Fibroblast of the conjunctiva (primary cell): ENCODE data around the gene CNPPD1.

Source experiments
- DNase-seq: peaks from one replicate; pipeline ENCODE4 v3.0.0-alpha.2; 2010; ENCODE audit warnings: low read depth

Gene CNPPD1

DNA sequence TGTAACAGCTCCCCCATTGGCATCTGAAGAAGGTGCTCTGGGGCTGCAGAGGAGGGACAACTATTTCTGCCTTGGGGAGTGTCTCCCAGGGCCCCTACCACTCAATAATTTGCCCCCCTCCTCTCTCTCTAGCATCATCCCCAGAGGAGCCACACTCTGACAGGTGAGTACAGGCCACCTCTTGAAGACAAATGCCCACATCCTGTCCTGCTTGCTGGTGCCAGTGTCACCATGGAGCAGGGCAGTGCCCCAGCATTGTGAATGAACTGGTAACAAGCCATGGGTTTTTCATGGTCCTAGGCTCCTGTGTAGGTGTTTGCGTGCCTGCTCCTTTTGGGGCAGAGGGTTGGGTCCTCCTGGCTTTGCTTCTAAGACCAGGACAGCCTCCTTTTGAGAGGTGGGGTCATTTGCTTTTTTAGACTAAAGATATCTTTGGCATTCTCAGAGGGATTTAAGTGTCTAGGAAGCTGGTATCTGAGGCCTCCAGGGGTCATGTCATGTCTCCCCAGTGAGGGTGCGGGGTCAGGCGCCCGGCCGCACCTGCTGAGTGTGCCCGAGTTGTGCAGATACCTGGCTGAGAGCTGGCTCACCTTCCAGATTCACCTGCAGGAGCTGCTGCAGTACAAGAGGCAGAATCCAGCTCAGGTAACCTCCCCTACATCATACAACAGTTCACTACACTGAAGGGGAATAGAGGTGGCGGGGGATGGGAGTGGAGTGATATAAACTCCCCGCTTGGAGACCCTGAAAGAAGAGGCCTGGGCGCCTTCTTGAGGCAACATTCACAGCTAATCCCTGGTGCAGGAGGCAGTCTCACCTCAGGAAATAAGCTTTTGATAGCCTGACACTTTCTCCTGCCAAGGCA lies 3.1 kb upstream of the CNPPD1 start:
- DNase-seq, result no peak

DNA sequence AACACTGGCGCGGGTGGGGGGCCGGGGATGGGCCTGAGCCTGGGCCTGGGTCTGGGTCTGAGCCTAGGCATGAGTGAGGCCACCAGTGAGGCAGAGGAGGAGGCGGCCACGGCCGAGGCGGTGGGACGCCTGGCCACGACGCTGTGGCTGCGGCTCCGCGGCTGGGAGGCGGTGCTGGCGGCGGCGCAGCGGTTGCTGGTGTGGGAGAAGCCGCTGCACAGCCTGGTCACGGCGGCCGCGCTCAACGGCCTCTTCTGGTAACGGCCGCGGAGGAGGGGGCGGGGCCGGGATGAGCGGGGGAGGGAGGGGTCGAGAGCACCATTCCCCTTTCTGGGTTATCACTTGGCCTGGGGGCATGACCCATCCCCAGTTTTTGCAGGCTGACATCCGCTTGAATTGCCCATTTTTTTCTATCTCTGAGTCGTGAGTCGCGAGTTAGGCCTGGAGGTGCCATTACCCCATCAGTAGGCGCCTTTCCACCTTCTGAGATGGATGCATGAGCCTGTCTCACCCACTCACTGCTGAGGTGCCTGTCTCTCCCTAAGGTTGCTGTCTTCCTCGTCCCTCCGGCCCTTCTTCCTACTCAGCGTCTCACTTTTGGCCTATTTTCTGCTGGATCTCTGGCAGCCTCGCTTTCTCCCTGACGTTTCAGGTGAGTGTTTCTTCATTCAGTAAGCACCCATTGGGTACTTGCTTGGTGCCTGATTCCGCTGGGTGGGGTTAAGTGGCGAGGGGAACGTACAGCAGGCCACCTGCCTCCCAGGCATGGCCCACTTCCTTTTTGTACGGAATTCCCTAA lies 1.9 kb upstream of the CNPPD1 start:
- DNase-seq, result no peak

DNA sequence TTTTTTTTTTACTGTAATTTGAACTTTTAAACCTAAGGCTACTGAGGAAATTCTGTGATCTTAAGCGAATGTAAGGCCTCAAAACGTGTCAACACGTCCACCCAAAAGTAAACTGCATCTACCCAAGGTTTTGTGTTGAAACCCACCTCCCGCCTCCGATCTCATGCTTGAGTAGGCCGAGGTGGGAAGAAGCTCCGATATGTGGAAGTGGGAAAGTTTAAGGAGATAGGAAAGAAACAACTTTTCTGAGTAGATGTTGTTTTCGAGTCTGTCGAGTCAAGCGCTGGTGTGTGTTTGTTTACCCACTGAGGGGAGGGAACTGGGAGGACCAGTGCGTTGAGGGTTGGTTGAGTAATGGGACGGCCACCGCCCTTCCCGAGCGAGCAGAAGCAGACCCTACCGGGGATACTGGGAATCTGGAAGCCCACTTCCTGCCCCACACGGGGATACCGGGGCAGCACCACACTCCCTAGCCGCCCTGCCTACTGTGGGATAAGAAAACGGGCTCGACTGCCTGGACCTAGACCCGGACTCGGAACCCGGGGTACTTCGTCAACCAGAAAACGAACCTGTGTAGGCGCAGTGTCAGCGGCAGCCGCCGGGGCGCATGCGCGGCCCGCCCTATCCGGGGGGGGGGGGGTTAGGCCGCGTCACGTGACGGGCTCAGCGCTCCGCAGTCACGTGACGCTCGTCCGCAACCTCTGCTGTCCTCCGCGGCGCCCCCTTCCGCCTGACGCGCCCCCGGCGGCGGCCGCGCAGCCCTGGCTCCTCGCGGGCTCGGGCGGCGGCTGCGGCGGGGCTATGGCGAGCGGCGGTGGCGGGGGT lies 1.0 kb upstream of the CNPPD1 start, which contains the start of gene RETREG2:
Gene RETREG2, plus strand, starts transcription at position 724 of the 825 bp plus-strand sequence. Its CDS starts 78 bp downstream, at position 802.
- peak; percentile 87 for DNase-seq

DNA sequence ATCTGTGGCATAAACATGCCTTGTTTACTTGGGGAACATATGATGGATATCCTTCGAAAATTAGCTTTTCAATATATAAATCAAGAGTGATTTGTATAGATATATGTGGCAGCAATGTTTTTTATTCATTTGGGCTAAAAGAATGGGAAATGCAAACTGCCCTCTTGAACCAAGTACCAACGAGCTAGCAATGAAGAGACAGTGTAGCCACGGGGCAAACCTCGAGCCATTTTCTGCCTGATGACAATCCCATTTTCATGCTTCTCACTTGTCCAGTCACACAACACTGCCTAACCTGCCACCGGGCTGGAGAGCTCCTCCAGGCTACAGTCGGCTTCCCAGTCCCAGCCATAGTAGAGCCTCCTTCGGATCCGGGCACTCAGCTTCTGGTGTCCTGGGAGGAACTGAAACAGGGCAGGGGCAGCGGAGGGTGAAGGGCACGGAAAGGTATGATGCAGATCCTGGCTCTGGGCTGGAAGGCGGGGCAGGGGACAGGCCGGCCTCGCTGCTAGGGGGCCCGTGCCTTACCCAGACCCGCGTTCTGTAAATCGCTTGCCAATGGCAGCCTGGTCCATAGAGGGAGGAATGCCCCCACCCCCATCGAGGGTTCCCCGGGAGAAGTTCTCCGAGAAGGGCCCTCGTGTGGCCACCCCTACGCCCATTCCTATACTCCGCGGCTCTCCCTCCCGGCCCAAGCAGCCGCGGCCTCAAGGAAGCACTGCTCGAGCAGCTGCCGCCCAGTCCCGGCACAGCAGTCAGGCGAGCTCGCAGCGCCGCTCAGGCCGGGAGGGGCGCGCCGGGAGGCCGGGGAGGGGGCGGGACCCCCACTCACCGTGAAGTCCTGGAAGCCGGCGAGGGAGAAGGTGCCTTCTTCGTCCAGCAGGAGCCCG lies 552 bp downstream of the CNPPD1 start:
- DNase-seq, result no peak

DNA sequence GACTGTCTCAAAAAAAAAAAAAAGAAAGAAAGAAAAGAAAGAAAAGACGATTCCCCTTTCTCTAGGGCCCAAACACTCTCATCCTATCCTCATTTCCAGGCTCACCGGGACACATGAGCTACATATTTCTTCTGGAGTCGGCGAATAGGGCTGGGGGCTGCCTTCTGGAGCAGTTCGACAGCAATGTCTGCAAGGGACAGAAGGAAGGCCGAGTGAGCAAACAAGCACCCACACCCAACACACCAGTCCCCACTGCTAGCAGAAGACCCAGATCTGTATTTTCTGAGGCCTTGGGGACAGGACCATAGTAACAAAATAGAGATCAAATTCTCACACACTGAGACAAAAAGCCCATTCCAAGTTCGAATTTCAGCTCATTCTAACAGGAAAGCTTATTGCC lies 1.2 kb downstream of the CNPPD1 start:
- no peak for DNase-seq

DNA sequence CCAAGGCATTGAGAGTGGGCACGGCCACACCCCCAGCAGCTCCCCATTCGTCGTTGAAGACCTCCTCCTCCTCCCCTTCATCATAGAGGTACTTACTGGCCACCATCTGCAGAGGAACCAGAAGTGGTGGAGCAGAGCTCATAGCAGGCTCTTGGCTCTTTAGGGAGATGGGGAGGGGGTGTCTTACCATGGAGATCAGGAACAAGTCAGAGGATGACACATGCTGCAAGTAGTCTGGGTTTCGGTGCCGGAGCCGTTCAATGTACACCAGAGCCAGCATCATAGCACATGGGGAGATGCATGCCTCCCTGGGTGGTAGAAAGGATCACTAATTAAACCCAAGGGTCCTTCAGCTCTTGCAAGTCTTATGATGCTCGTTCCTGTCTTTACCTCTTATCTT lies 1.9 kb downstream of the CNPPD1 start:
- no peak for DNase-seq

DNA sequence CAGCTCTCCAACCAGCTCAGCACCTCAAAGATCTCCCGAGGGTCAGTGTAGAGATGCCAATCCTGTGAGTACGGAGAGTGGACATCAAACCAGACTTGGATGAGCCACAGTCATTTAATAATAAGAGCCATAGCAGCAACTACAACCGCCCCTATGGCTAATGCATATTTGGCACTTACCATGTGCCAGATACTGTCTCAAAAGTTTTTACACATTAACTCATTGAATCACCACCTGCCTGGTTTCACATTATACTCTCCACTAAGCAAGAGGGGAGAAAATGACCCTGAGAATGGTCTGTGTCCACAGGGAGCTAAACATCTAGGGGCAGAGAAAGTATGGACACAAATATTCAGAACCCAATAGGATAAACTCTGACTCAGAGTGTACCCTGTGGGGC lies 2.6 kb downstream of the CNPPD1 start:
- DNase-seq, result no peak

DNA sequence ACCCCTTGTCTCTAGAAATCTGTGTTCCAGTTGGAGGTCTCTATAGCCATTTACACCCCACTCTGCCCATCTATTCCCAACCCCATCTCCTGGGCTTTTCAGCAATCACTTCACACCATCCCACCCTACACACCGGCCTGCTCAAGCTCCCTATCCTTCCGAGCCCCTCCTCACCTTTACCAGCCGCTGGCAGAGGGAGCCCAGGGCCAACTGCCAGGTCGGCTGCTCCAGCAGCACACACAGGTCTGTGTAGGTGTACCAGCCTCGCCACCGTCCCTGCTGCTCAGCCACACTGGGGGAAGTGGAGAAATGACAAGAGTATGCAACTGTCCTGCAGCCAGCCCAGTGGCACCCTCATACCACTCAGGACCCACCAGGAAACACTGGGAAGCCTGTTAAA lies 3.5 kb downstream of the CNPPD1 start:
- no peak for DNase-seq

DNA sequence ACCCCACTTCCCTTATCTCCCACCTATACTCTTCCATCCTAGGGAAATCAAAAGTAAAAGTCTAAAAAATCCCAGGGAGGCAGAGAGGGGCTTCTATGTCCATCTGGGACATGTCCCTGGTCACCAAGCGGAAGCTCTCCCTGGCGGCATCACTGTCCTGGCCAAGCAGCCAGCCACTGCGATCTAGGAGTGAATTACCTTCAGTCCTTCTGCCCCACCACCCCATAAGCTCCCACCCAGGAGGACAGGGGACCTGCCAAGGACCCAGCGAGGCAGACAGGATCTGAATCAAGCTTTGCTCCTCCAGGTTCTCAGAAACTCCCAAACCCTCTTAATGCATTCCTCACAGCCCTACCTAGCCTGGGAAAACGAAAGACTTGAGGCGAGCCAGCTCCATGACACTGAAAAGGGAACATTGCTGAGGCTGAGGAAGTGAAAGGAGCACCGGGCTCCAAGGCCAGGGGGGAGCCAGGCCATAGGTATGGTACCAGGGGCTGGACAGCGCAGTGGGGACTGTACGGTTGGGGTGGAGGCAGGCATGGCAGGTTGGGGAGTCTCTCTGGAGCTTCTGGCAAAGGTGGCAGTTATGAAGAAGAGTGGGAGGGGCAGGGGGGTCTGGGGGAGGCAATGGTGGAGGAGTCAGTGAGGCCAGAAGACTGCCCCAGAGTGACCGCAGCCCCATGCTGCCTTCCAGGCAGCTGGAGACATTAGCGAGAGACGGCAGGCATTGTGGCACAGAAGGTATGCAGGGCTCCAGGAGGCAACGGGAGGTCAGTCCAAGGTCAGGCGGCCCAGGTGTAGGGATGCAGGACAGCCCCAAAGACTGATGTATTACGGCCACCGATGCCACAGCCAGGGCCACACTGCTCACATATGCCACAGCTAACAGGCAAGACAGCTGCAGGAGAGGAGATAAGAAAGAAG lies 4.2 kb downstream of the CNPPD1 start:
- DNase-seq, result no peak

DNA sequence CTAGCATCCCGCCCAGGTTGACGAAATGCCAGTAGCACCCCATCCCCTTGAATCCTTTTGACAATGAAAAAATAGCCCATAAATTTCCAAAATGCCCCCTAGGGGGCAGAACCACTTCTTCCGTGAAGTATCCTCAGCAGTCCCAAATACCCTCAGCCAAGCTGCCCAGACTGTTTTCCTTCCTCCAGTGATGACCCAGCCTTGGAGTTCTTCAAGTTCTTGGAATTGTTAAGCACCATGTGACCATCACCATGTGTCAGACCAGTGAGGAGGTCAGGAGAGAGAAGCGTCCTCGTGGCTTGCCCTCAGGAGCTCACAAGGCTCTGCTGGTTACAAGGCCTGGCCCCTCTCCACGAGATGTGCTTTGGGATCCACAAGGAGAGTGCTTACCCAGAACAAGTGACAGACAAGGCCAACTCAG lies 5.5 kb downstream of the CNPPD1 start:
- peak; percentile 62 for DNase-seq

DNA sequence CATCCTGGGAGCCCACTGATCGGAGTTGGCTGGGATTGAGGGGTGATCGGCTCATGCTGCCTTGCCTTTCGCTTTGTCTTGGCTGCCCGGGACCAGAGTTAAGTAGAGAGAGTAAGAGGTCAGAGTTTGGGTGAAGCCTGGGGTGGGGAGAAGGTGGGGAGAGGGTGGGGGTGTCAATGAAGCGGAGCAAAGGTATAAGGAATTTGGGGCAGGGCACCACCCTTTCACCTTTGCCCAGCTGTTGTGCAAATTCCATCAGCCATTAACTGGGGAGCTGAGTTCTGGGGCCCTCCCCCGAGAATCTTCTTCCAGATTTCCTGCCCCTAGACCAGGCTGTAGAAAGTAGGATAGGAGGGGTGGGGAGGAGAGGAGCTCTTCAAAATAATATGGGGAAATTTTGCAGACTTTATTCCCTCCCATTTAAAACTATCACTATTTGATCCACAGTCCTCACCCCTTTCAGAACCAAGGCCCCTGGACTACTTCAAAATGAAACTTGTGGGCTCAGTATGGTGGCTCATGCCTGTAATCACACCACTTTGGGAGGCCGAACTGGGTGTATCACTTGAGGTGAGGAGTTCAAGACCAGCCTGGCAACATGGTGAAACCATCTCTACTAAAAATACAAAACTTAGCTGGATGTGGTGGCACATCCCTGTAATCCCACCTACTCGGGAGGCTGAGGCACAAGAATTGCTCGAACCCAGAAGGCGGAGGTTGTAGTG lies 6.6 kb downstream of the CNPPD1 start, which contains the start of gene SLC23A3:
Gene SLC23A3, minus strand, starts transcription at position 100 of the 725 bp plus-strand sequence. Its CDS starts 45 bp downstream, at position 55.
- no peak for DNase-seq

DNA sequence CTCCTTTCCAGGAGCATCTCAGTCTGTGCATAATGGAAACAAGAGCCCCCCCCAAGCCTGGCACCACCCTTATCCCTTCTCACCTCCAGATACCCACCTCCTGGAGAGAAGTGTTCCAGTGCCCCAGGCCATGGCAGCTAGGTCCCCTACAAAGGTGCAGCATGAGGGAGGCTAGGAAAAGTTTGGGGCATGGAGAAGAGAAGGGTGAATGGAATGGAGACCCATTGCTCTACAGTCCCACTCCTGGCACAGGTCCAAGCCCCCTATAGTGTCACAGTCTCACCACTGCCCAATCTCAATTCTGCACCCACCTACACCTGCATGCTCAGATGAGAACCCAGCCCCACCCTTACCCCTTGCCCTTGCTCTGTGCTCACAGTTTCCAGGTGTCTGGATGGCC lies 7.8 kb downstream of the CNPPD1 start:
- no peak for DNase-seq

DNA sequence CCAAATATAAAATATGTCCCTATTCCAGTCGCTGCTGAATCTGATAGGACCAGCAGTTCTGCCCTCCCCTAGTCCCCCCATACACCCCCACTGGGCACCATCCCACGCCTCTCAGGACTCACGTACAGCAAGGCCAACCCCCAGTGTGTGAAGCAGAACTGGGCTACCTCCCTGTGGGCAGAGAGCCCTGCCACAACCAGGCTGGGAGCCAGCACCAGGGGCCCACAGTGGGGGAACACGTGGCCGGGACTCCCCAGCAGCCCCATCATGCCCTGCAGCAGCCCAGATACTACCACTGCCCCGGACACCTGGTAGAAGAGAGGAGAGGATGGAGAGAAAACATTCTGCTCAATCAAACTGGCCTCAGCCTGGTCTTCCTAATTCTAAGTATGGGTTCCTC lies 8.2 kb downstream of the CNPPD1 start:
- no peak for DNase-seq

DNA sequence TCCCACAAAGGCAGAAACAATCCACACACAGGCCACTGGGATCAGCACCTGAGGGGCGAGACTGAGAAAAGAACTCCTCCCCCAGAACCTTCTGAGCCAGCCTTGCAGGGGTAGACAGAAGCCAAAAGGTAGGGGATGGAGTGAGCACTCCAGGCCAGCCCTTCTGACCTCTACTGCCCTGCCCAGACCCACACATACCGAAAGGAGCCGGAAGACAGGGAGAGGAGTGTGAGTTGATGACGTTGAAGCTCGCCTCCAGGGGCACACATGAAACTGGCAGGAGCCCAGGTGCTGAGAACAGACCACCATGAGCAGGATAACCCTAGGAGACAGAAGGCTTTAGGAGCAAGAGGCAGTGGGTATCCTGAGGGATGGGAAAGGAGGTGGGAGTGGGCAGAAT lies 8.7 kb downstream of the CNPPD1 start:
- DNase-seq, result no peak

DNA sequence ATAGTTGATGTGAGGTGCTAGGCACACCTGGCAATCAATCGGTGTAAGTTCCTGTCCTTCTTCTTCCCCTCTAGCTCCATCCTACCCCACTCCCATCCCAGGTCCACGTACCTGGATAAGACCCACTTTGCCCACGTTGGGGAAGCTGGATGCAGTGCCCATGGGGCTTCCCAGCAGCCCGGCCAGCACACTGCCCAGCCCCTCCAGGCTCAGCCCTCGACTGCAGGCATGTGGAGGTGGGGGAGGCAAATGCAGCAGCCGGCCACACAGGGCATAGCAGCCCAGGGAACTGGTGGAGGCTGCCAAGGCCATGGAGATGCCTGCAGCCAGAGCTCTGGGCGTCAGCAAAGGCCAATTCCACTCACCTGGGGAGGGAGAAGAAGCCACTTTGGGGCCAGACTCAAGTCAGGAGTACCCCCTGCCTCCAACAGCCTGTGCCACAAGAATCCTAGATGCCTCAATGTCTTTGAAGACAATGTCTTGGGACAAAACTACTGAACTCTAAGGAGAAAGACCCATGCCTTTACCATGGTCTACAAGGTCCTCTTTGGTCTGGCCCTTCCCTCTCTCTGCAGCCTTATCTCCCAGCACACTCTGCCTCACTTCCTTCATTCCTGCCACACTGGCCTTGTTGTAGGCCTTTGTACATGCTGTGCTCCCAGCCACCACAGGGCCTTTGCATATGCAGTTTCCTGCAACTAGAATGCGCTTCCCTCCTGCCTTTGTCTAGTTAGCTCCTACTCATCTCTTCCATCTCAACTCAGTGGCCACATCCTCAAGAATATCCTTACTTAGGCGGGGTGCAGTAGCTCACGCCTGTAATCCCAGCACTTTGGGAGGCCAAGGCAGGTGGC lies 11.4 kb downstream of the CNPPD1 start:
- DNase-seq, result no peak

DNA sequence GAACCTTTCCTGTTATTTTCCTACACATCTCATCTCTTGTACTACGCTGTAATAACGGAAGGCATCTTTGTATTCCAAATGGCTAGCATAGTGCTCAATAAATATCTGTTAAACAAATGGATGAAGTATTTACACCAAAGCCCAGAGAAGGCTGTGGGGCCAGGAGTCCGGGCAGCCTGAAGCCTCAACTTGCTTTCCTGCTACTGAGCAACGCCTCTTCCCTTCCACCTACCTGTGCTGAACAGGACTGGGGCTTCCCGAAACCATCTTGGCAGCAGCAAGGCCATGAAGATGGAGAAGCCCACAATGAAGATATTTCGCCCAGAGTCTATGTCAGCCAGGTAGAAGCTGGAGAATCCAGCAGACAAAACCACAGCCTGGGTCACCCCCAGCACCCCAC lies 13.6 kb downstream of the CNPPD1 start:
- no peak for DNase-seq

DNA sequence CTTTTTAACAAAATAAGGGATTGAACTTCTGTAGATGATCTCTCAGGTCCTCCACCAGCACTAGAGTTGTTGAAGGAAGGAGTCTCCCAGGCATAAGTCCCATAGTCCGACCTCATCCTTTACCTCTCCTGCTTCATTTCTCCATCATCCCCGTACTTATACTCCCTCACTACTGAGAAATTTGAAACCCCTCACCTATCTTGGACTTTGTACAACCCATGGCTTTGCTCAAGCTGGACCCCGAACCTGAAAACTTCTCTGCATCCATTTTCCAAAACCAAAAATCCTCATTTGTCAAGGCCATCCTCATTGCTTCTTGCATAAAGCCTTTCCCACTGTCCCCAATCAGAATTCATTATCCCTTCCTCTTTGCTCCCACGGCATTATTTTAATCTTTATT lies 15.6 kb downstream of the CNPPD1 start:
- DNase-seq, result no peak
